Right ventricle myocardium inferior (tissue), 1 donor: ENCODE measurements around the gene ATP4B. TPM values are rescaled to one million over a fixed set of nuclear protein-coding genes. Genes with fewer than 3 reads are reported as not detected.

Experiments used
- ATAC-seq: fragments of 200-7000 bp; cut with Tn5 transposase; one replicate; pipeline ENCODE4 v1.9.1; 2020; ENCODE audit warnings: mild to moderate bottlenecking, moderate library complexity
- DNase-seq: peaks from one replicate; pipeline ENCODE4 v3.0.0; 2021; ENCODE audit errors: missing footprints
- intact Hi-C: fragments of 100-400 bp; cut with DNase I; formaldehyde crosslinking; loops from one replicate; pipeline ENCODE4 v1.11.0; 2022
- total RNA-seq: library from RNA; stranded (reverse); fragmentation: NEBNext Ultra II Directional; extraction: Animal tissue kit (Norgen Biotek cat#: 25700); gene quantifications from one replicate; pipeline ENCODE4 v1.2.1, GENCODE V29; 2021
- donor health status: DM: no; HTN: yes; CAD: no; lungs with severe emphysema.

The ATP4B gene
- total RNA-seq, 1 donor from 2014 or later = not detected

DNA sequence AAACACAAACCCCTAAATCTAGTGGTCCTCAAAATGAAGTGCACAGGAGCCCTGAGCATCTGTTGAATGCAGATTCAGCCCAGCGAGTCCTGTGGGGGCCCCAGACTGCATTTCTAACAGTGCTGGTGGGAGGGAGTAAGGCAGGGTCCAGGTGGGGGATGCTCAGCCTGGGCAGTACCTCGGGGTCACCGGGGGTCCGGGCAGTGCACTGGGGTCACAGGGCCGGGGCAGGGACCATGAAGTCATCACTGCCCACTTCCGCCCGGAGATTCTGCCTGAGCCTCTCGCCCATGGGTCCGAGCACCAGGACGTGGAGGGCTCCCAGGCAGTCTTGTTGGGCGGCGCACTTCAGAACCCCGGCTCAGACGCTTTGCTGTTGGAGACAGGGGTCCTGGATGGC lies 838 bp upstream of the ATP4B start:
- intact Hi-C loops = no loop called here
- ATAC-seq (no peak), DNase-seq (no peak)

DNA sequence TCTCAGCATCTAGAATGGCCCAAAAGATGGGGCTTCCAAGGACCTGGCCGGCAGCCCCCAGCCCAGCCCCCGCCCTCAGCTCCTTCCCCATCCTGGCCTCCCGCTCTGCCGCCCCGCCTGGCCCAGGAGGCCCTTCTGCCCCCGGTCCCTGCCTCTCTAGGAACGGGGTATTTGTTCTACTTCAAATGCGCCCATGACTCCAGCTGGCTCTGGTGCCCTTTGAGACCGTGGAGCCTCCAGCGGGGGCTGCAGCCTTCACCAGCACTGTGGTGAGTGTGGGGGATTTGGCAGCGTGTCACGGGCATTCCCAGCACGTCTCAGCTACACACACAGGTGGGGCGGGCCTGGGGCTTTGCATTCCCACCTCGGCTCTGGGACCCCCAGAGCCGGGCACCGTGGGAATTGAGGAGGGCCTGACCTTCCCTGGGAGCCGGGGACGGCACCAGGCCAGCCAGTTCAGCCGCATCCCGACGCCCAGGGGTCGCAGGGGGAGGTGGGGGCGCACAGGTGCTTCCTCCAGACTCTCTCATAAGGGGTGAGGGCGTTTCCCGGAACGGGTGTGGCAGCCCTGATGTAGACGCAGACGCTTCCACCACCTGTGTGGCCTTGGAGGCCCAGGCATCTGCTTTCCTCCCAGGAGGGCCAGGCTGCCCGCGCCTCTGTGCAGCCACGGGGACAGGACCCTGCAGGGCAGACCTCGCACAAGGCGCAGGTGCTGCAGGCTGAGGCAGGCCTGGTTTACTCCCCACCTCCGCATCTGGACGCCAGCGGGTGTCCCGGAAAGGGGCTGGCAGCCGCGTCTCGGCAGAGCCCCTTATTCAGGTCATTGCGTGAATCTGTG lies 947 bp downstream of the ATP4B start:
- no peak for ATAC-seq
- intact Hi-C loops = no loop called here
- DNase-seq = no peak

DNA sequence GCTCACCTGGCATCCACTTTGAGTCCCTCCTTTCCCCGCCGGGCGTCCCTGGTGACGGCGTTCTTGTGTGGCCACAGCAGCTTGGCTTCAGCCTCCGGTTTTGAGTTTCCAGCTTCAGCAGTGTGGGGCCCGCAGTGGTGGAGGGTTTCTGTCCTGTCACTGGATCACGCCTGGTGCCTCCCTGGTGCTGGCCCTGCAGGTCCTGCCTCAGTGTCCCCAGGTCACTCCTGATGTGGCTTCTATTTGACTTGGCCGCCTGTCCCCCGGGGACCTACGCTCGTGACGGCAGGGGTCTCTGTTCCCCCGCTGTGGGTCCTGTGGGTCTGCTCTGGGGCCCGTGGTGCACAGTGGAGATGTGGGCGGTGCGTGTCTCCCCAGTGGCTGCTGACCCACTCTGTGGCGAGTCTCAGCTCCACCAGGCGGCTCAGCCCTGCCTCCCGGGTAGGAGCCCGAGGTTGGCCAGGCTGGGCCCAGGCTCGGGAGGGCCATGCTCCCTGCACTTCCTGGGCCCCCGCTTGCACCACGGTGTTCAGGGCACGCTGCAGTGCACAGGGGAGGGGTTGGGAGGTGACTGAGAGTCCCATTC lies 1.9 kb downstream of the ATP4B start:
- peak; percentile 49 for ATAC-seq
- intact Hi-C loops = no loop called here
- DNase-seq = no peak

- ATAC-seq (peak; percentile 8), DNase-seq (no peak)
- intact Hi-C loops = no loop called here
Observed at GRCh38 chr13:113655346-113656002, 2.5 kb downstream of the ATP4B start.

DNA sequence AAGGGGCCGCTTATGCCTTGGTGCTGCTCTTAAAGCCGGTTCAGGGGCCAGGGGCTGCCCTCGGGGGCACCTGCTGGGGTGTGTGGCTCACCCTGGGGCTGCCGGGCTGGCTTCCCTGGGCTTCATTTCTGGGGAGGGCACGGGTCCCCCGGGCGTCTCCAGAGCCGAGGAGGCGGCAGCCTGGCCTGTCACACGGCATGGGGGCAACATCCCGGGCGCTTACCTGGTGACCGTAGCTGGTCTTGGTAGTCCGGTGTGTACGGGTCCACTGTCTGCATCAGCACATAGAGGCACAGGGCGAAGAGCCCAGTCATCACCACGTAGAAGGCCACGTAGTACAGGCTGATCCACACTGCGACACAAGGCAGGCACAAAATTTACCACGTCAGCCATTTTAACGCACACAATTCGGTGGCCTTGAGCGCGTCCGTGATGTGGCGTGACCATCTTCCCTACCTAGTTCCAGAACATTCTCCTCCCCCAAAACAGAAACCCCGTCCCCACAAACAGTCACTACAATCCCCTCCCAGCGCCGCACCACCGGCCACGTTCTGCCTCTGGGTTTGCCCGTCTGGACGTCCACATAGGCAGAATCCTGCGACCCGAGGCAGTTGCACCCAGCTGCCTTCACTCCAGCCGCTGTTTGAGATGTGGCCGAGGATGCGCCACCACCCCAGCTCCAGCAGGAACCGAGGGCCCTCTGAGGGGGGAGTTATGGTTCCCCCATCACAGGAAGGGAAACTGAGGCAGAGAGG lies 3.2 kb downstream of the ATP4B start:
- no peak for ATAC-seq
- no peak for DNase-seq
- intact Hi-C loops = no loop called here

GRCh38 chr13:113654175-113654560 lies 3.8 kb downstream of the ATP4B start:
- intact Hi-C loops = no loop called here
- DNase-seq (no peak), ATAC-seq (no peak)

DNA sequence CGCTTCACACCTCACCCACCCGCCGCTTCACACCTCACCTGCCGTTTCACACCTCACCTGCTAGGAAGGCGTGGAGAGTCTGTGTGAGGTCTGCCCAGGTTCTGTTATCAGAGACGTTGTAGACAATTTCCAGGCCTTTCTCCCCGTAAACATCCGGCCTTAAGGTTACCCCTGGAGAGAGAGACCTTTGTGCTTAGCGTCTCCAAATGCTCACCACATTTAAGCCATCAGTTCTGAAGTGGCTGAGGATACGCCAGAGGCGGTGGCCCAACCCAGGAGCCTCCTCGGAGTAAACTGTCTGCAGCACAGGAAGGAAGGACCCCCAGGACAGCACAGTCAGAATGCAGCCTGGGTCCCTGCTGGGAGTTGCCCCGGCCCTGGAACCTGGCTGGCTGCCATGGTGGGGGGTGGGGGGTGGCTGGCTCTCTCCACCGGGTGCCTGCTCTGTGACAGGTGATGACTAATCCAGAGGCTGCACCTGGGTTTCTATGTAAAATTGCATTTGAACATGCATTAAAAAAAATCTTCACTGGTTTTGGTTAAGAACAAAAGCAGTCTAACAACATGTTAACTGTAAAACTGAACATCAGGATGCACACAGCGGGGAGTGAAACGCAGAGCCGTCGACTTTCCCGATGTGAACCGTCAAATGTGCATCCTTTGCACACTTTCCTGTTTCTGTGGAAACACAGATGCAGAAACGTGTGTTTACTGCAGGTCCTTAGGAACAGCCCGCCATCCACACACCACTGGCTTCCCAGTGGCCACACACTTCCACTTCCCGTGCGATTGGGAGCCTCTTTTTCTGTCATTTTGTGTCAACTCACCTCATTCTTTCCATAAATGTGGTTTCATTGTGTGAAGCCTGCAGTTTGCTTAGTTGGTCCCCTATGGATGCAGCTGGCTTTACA lies 4.5 kb downstream of the ATP4B start:
- no peak for DNase-seq
- intact Hi-C loops = no loop called here

GRCh38 chr13:113652404-113653263 lies 5.4 kb downstream of the ATP4B start:
- ATAC-seq (no peak), DNase-seq (no peak)
- intact Hi-C loops = no loop called here

More for the DNA sequence above, 4.5 kb downstream of the ATP4B start:
- ATAC-seq = no peak

DNA sequence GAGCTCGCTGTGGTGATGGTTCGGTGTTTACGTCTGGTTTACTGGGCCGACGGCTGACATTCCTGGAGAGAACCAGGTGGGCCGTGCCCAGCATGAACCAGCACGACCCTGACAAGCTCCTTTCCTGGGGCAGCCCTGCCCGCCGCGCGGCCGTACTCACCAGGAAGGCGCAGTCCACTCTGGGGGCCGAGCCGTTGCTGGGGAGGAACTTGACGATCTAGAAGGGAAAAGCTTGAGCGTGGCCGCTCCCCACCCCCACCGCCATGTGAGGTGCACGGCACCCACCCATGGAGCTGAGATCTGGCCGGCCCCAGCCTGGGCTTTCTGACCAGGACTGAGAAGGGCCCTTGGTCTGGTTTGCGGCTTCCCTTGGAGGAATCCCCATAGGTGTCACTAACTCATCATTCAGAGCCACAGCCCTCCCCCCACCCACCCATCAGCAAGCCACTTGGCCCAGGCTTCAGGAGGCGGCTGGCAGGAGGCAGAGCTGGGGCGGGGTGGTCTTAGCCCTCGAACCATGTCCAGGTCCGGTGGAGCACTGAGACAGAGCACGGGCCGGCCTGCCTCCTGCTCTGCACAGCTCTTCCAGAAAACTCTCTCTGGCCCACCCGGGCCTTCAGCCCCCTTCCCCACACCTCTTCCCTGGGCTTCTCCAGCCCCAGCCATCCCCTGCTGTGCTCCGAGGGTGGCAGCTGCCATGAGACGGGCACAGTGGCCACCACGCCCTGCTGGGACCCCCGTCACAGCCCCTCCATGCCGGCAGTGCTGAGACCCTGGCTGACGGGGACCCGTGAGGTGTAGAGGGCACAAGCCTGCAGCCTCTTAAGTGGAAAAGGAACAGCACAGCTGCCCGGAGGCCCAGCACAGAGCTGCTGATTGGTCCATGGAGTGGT lies 6.2 kb downstream of the ATP4B start:
- ATAC-seq = no peak
- intact Hi-C loops = no loop called here
- no peak for DNase-seq

DNA sequence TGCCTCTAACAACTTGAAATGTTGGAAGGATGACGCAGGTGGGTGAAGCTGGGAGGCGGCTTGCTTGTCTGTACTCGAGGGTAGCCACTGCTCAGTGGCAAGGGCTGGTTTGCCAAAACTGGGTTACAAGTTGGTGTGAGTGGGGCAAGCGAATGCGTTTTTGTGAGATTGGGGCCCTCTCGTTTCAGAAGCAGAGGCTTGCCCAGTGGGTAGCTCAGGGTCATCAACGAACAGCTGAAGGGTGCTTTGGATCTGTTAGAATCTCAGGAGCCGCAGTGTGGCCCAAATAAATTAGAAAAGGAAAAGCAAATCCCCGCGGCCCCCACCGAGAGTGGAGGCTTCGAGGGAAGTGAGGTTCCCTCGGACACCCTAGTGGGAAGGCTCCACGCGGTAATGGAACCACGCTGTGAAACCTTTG lies 7.3 kb downstream of the ATP4B start:
- ATAC-seq = no peak
- no peak for DNase-seq
- intact Hi-C loops = no loop called here

DNA sequence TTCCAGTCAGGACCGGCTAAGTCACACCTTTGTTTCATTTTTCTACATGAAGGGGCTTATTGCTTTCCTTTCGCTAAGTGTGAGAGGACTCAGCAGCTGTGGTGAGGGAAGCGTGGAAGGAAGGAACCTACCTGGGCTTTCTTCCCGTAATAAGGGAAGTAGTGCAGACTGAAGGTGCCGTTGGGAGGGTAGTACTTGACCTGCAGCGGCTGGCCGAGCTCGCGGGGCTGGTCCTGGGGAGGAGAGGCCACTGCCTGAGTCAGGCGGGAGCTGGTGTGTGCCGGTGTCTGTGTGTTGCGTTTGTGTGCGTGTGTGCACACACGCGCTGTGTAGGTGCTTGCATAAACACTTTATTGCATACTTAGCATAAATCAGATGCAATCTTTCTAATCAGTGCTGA lies 7.7 kb downstream of the ATP4B start:
- DNase-seq (no peak), ATAC-seq (no peak)
- intact Hi-C loops = no loop called here

GRCh38 chr13:113649212-113649611 lies 8.8 kb downstream of the ATP4B start:
- no peak for ATAC-seq
- intact Hi-C loops = no loop called here
- no peak for DNase-seq

DNA sequence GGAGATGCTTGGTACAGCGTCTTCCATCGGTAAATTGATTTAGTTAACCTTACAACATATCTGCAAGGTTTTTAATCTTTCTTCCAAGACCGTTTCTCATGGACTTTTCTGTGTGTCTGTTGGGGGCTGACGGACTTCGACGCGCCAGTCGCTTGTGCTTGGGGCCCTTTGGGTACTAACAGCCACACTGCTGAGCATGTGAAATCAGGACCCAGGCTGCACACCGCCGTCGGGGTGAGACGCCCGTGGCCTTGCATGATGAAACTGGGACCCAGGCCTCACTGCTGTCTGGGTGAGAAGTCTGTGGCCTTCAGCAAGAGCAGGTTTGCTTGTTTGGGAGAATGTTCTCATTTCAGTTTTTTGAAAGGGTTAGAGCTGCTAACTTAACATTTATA lies 9.8 kb downstream of the ATP4B start:
- DNase-seq (no peak), ATAC-seq (no peak)
- intact Hi-C loops = no loop called here

GRCh38 chr13:113647351-113648215 lies 10.4 kb downstream of the ATP4B start:
- peak; percentile 95 for ATAC-seq

DNA sequence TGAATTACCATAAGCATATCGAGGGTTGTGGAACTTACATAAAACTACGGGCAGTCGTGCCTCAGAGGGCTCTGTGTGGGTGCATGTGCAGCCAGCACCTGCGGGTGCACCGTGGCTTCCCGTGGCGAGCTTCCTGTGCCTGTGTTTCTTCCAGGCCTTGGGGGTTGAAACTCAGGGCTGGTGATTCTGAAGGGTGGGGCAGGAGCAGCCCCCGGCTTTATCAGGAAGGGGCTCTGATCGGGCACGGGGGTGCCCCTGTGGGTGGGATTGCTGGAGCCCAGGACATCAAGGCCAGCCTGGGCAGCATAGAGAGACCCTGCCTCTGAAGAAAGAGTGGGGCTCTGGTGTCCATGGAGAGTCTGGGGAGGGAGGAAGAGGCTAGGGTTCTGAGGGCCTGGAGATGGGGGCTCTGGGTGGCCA lies 11.1 kb downstream of the ATP4B start:
- ATAC-seq = peak; percentile 14
- peak; percentile 62 for DNase-seq
- intact Hi-C loops = no loop called here

More at GRCh38 chr13:113647351-113648215, 10.4 kb downstream of the ATP4B start:
- peak; percentile 91 for DNase-seq
- intact Hi-C loops = no loop called here

DNA sequence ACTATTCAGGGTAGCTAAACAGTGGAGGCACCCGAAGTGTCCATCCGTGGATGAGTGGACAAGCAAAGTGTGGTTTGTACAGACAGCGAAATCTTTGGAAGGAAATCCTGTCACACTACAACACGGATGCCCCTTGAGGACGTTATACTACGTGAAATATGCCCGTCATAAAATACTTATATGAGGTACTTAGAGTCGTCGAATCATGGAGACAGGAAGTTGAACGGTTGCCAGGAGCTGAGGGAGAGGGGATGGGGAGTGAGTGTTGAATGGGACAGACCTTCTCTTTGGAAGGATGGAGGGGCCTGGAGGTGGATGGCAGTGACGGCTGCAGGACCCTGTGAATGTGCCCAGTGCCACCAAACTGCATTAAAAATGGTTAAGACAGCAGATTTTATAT lies 11.6 kb downstream of the ATP4B start:
- ATAC-seq (no peak), DNase-seq (no peak)
- intact Hi-C loops = no loop called here
